Stimulated activated CD8-positive, alpha-beta memory T cell treated with anti-CD3 and anti-CD28 coated beads, Interleukin-12 subunit alpha, Interleukin-12 subunit beta, amount 100 ng/mL, for 1 hour (primary cell): ENCODE measurements around the gene RAC3.

Source experiments
- DNase-seq: peaks from one replicate; pipeline ENCODE4 v3.0.0-alpha.2; 2020; ENCODE audit warnings: low read depth

Gene RAC3

GRCh38 chr17:82031303-82031884 is at the start of gene RAC3:
Gene RAC3, plus strand, starts transcription at chr17:82031678. Its CDS starts 84 bp downstream, at chr17:82031762.
- DNase-seq = no peak

- DNase-seq = no peak
Observed at GRCh38 chr17:81983011-81983638, 48.4 kb upstream of the RAC3 start.

GRCh38 chr17:81983639-81984373 is 47.7 kb upstream of the RAC3 start:
- DNase-seq = no peak

GRCh38 chr17:81984773-81985410 is 46.6 kb upstream of the RAC3 start:
- no peak for DNase-seq

- DNase-seq = no peak
Observed at GRCh38 chr17:81986606-81987005, 44.9 kb upstream of the RAC3 start.

- DNase-seq = no peak
Observed at GRCh38 chr17:81987161-81987770, 44.2 kb upstream of the RAC3 start.

GRCh38 chr17:81990836-81991683 is 40.4 kb upstream of the RAC3 start:
- no peak for DNase-seq

- DNase-seq = no peak
Observed at GRCh38 chr17:81991684-81992305, 39.7 kb upstream of the RAC3 start.

- DNase-seq = no peak
Observed at GRCh38 chr17:81992306-81993102, 39.0 kb upstream of the RAC3 start.

GRCh38 chr17:81993729-81994592 is 37.5 kb upstream of the RAC3 start:
- no peak for DNase-seq

GRCh38 chr17:81994593-81995462 is 36.6 kb upstream of the RAC3 start:
- no peak for DNase-seq

GRCh38 chr17:81995463-81996231 is 35.8 kb upstream of the RAC3 start:
- DNase-seq = no peak

- DNase-seq = no peak
Observed at GRCh38 chr17:81996232-81996756, 35.2 kb upstream of the RAC3 start.

- no peak for DNase-seq
Observed at GRCh38 chr17:81996757-81997441, 34.6 kb upstream of the RAC3 start.

- DNase-seq = no peak
Observed at GRCh38 chr17:81998212-81998611, 33.3 kb upstream of the RAC3 start.

GRCh38 chr17:81998691-81999438 is 32.6 kb upstream of the RAC3 start:
- DNase-seq = no peak
